ENCODE results near the gene SLIT3.

The SLIT3 gene

GRCh38 chr5:168848569-168848968, 452.4 kb downstream of the SLIT3 start:
- in situ Hi-C loops (cut with MboI; ENCODE audit: low sequenced_read_pairs): no loop called here

DNA sequence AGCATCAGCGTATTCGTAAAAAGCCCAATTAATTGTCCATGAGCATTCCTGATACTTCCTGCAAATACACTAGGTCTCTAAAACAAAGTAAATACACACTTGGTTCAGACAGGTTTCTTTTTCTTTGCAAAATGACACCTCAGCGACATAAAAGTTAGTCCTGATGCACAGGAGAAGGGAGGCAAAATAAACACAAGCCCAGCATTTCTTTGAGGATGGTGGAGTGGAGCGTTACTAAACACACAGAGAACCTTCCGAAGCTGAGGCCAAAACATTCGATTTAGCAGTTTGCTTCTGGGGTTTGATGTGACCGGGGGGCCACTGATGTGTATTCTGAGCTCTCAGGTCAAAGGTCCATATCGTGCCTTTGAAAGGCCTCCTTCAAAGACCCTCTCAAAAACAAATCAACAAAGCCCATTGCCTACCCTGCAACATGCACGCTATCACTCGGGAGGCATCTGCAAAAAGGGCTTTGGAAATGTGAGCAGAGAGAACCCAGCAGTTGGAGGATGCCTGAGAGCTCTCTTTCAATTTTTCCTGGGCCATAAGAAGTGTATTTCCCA, 453.3 kb downstream of the SLIT3 start:
- in situ Hi-C loops (cut with MboI; ENCODE audit: low sequenced_read_pairs): no loop called here

GRCh38 chr5:168844922-168845296, 456.0 kb downstream of the SLIT3 start:
- in situ Hi-C loops (cut with MboI; ENCODE audit: low sequenced_read_pairs): no loop called here

DNA sequence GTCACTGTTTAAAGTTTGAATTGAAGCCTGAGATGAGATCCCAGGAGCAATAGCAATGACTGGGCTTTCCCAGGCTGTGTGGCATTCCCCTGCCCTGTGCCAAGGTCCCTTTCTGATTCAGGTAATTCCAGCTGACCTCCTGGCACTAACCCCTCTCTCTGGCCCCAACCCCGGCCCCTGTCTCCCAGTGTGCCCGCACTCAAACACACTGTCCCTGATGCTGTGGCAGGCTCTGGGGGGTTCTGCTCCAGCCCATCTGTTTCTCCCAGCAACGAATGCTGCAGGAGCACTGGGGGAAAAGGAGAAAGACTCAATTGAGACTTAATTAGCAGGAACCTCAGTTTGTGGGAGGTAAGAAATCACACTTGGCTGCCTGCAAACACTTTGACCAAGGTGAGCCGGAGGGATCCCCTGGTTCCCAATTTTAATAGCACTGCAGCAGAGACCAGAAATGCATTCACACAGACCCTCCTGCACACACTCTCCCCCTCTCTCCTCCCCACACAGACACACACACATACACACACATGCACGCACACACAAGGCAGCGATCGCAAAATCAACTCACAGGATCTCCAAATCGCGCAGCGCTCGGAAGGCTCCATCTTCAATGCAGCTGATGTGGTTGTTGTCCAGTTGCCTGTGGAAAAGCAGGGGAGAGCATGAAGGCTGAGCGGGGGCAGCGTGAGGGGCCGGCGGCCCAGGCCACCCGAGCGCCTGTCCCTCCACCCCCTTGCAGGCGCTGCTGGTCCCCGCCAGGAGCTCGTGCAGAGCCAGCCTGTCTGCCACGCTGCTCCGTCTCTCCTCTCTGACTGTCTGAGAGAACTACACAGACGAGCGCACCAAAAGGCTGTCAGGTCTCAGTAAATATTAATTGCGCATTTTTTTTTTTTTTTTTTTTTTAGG, 456.7 kb downstream of the SLIT3 start:
- in situ Hi-C loops (cut with MboI; ENCODE audit: low sequenced_read_pairs): no loop called here

DNA sequence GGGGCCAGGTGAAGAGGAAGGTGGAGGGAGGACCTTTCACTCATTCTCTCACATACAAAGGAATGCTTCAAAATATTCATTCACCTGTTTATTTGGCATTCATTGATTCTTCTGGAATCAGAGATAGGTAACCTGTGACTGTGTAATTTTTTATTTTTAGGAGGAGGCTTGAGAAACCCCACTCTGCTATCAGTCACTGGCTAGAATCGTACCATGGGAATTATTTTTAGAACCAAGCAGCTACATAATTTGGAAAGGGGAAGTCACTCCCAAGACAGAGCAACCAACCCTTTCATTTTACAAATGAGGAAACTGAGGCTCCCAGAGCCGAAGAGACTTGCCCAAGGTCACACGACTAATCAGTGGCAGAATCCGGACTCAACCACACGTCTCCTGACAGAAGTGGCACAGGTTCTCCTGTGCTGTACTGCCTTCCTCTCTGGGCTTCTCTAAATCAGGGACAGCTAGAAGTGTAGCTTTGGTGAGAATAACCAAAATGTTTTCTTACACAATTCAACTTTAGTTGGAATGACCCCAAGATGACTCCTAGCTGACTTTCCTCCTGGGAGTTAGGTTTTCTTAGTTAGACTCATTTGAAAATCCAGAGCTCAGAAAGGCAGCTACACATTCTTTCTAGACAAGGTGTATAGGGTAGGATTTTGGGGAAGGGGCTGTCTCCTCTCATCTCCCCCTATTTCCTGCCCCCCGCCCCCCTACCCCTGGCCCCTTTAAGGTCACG, 457.5 kb downstream of the SLIT3 start:
- in situ Hi-C loops (cut with MboI; ENCODE audit: low sequenced_read_pairs): no loop called here

GRCh38 chr5:168842571-168843205, 458.3 kb downstream of the SLIT3 start:
- in situ Hi-C loops (cut with MboI; ENCODE audit: low sequenced_read_pairs): no loop called here

DNA sequence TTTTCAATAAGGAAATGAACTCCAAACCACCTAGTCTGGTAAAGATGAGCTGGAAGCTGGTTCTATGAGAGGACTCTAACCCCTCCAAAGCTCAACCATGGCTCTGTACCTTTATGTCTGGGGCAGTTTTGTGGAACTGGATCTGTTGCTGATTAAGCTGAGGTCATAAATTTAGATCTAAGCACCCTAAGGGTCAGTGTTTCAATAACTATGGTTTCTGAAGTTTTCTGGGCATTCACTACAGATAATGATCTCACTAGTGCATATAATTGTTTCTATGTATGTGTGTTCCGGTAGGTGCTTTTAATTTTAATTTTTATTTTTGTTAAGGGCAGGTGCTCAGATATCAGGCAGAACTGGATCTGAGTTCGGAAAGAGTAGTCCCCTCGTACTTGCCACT, 463.1 kb downstream of the SLIT3 start:
- in situ Hi-C loops (cut with MboI; ENCODE audit: low sequenced_read_pairs): no loop called here

- in situ Hi-C loops (cut with MboI; ENCODE audit: low sequenced_read_pairs): no loop called here
Measured at GRCh38 chr5:168836603-168837231, 464.2 kb downstream of the SLIT3 start.

DNA sequence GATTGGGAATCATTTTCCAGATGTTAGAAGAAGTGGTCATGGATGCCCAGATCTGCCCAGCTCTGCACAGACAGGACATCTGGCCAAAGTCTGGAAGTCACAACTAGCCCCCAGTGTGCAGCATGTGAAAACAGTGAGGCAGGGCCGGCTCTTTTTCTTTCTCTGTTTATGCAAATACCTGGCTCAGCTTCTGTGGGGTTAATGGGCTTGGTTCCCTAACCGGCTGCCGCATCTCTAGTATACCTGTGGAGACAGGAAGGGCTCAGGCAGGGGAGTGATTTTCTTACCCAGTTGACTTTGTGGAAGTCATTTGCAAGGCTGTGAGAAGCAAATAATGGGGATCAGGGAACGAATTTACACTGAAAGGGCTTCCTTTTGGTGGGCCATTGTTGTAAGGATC, 467.0 kb downstream of the SLIT3 start:
- in situ Hi-C loops (cut with MboI; ENCODE audit: low sequenced_read_pairs): no loop called here

- in situ Hi-C loops (cut with MboI; ENCODE audit: low sequenced_read_pairs): no loop called here
Measured at GRCh38 chr5:168833383-168833782, 467.6 kb downstream of the SLIT3 start.

GRCh38 chr5:168832308-168832707, 468.6 kb downstream of the SLIT3 start:
- in situ Hi-C loops (cut with MboI; ENCODE audit: low sequenced_read_pairs): no loop called here

DNA sequence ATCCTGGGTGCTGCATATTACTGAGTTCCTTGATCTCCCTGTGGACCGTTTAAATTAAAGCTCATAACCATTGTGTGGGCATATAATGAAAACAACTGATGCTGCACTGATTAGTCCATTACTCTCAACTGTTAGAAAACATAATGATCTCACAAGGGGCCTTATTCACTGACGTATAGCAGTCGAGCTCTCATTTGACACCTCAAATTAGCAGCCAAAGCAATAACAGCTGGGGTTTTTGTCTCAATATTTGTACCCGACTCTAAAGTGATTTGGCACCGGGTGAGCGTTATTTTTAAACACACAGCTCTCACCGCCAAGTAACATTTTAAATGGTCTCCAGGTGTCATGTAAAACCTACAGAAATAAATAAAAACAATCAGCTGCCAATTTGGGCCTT, 469.6 kb downstream of the SLIT3 start:
- in situ Hi-C loops (cut with MboI; ENCODE audit: low sequenced_read_pairs): no loop called here

- in situ Hi-C loops (cut with MboI; ENCODE audit: low sequenced_read_pairs): no loop called here
Measured at GRCh38 chr5:168830833-168831232, 470.1 kb downstream of the SLIT3 start.

GRCh38 chr5:168829922-168830417, 471.0 kb downstream of the SLIT3 start:
- in situ Hi-C loops (cut with MboI; ENCODE audit: low sequenced_read_pairs): no loop called here

- in situ Hi-C loops (cut with MboI; ENCODE audit: low sequenced_read_pairs): no loop called here
Measured at GRCh38 chr5:168829044-168829443, 471.9 kb downstream of the SLIT3 start.

DNA sequence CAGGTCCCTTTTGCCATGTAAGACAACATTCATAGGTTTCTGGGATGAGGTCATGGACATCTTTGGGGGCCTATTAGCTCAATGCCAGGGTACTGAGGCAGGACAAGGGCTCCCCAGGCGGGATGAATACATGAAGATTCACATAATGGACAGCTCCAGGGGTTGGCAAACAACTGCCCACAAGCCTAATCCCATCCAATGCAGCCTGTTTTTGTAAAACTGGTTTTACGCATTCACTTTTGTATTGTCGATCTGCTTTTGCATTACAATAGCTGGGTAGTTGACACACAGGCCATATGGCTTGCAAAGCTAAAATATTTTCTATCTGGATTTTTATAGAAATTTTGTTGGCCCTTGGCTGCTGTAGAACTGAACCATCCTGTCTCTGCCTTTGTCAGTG, 473.3 kb downstream of the SLIT3 start:
- in situ Hi-C loops (cut with MboI; ENCODE audit: low sequenced_read_pairs): no loop called here

- in situ Hi-C loops (cut with MboI; ENCODE audit: low sequenced_read_pairs): no loop called here
Measured at GRCh38 chr5:168826246-168826725, 474.7 kb downstream of the SLIT3 start.

DNA sequence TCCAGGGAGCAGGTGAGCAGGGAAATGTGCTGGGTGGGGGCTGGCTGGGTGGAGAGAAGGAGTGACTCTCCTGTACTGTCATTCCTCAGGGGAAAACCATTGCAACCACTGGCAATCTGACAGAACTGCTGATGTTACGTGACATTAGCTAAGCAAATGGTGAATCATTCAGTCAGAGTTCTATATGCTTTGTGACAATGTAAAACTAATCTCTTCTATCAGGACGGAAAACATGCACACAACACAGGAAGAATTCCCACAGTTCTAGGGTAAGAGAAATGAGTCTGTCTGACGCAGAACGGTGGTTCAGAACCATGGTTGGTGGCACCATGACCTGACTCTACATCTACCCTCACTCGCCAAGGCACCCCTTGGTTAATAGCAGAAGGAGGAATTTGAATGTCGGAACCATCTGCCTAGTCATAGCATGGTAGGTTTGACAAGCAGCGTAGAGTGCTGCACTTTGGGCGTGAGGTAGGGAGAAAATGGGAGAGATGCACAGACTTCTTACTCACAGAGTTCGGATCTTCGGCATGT, 478.1 kb downstream of the SLIT3 start:
- in situ Hi-C loops (cut with MboI; ENCODE audit: low sequenced_read_pairs): no loop called here

DNA sequence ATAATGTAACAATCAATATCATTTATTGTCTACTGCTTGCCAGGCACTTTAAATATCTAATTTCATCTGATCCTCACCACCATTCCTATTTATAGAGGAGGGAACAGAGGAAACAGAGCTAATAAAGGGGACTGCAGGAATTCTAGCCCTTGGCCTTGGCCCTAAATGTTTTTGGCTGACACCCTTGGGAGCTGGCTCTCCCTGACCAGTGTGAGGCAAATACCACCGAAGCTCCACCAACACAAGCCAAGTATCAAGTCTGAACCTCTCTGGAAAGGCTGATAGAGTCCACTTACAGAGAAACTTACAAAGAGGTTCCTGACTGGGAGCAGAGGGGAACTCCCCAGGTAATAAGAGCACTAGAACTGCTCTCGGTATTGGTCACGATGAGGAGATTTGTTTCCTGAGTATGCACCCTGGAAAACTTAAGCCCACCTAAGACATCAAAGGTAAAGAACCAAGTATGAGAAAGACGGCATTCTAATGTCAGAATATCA, 478.6 kb downstream of the SLIT3 start:
- in situ Hi-C loops (cut with MboI; ENCODE audit: low sequenced_read_pairs): no loop called here

GRCh38 chr5:168820874-168821273, 480.1 kb downstream of the SLIT3 start:
- in situ Hi-C loops (cut with MboI; ENCODE audit: low sequenced_read_pairs): no loop called here

Measured in HL-60/S4 treated with retinoic acid at 250 ng/mL for 4 days and 3 days (cell line).